PC-9 (cell line): ENCODE measurements around the gene OSTC.

Experiments
- EZH2 ChIP-seq: fragments of 200-600 bp; sonication (generic); IDR thresholded peaks from 2 replicates; pipeline ENCODE4 v1.8.0; 2017; ENCODE audit warnings: antibody characterized with exemption, low read depth
- TF ChIP-seq, protein P1 (sequence below): fragments of 200-600 bp; sonication (generic); conservative IDR thresholded peaks from 2 replicates; pipeline ENCODE4 v1.6.1; 2017; ENCODE audit warnings: mixed run types, antibody characterized with exemption, mild to moderate bottlenecking, moderate library complexity

DNA sequence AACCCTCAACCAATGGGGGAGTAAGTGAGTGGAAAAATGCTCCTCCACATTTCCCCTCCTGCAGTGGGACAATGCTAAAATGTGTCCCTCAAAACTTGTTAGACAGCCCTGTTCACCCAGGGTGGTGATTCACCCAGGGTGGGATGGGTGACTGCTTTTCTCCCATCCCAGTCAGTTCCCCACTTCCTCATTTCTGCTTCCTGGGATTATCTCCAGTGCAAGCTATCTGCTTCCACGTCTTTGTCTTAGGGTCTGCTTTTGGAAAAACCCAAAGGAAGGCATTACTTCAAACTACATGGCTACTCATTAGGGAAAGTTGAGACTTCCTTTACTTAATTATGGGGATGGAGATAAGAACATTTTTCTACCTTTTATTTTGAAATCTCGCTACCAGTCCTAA lies 67.0 kb downstream of the OSTC start:
- TF ChIP-seq, protein P1, sequence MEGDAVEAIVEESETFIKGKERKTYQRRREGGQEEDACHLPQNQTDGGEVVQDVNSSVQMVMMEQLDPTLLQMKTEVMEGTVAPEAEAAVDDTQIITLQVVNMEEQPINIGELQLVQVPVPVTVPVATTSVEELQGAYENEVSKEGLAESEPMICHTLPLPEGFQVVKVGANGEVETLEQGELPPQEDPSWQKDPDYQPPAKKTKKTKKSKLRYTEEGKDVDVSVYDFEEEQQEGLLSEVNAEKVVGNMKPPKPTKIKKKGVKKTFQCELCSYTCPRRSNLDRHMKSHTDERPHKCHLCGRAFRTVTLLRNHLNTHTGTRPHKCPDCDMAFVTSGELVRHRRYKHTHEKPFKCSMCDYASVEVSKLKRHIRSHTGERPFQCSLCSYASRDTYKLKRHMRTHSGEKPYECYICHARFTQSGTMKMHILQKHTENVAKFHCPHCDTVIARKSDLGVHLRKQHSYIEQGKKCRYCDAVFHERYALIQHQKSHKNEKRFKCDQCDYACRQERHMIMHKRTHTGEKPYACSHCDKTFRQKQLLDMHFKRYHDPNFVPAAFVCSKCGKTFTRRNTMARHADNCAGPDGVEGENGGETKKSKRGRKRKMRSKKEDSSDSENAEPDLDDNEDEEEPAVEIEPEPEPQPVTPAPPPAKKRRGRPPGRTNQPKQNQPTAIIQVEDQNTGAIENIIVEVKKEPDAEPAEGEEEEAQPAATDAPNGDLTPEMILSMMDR, result no peak
- TF ChIP-seq EZH2, result no peak
